ENCODE data around the gene ADAR.
"Not testable (repeated sequence)": the region's sequence is repeated elsewhere in the genome, so short reads cannot be mapped to it uniquely, and the experiment has no call there.

ADAR gene

GRCh38 chr1:154607609-154608396 lies at the start of gene ADAR:
TSS of gene ADAR (minus strand) at chr1:154608186. CDS start at chr1:154608006, 180 bp downstream.
- H3K36me3 Mint-ChIP-seq (ENCODE audit: low read depth), result peaks cover 22% of the 10 kb centered on the region
- H3K27me3 Mint-ChIP-seq, result no peaks in the 10 kb centered on the region
- DNase-seq, result peak; percentile 90
- peak within 1 kb of the TSS; percentile 98 for H3K27ac Mint-ChIP-seq
- H3K9me3 Mint-ChIP-seq, result no peaks in the 10 kb centered on the region
- H3K4me1 Mint-ChIP-seq, result peaks cover 81% of the 10 kb centered on the region
- ATAC-seq, result peak; percentile 72
- peak within 1 kb of the TSS; percentile 93 for H3K4me3 Mint-ChIP-seq

GRCh38 chr1:154657556-154657955 lies 49.6 kb upstream of the ADAR start:
- Mint-ChIP-seq H3K4me3 (no peak overlapping the region), H3K27ac (no peak overlapping the region), H3K36me3 (ENCODE audit: low read depth) (no peaks in the 10 kb centered on the region), H3K4me1 (no peaks in the 10 kb centered on the region), H3K9me3 (no peaks in the 10 kb centered on the region), H3K27me3 (peaks cover 38% of the 10 kb centered on the region)
- DNase-seq (no peak), ATAC-seq (no peak)

- ATAC-seq, result no peak
- DNase-seq, result no peak
- H3K27ac Mint-ChIP-seq, result no peak overlapping the region
- no peaks in the 10 kb centered on the region for H3K4me1 Mint-ChIP-seq
- H3K27me3 Mint-ChIP-seq, result peaks cover 18% of the 10 kb centered on the region
- H3K9me3 Mint-ChIP-seq, result no peaks in the 10 kb centered on the region
- H3K4me3 Mint-ChIP-seq, result no peak overlapping the region
- H3K36me3 Mint-ChIP-seq (ENCODE audit: low read depth), result no peaks in the 10 kb centered on the region
These were observed 44.9 kb upstream of the ADAR start for GRCh38 chr1:154652893-154653292.

GRCh38 chr1:154644724-154645123 lies 36.7 kb upstream of the ADAR start:
- H3K9me3 Mint-ChIP-seq; H3K27ac Mint-ChIP-seq; H3K27me3 Mint-ChIP-seq; H3K4me3 Mint-ChIP-seq; DNase-seq; H3K36me3 Mint-ChIP-seq (ENCODE audit: low read depth); ATAC-seq; H3K4me1 Mint-ChIP-seq: not testable (repeated sequence)

- peaks cover 17% of the 10 kb centered on the region for H3K9me3 Mint-ChIP-seq
- no peak overlapping the region for H3K4me3 Mint-ChIP-seq
- ATAC-seq (no peak), DNase-seq (no peak)
- no peak overlapping the region for H3K27ac Mint-ChIP-seq
- H3K36me3 Mint-ChIP-seq (ENCODE audit: low read depth), result peaks cover 1% of the 10 kb centered on the region
- H3K4me1 Mint-ChIP-seq, result no peaks in the 10 kb centered on the region
- H3K27me3 Mint-ChIP-seq, result peaks cover 9% of the 10 kb centered on the region
These were observed 33.5 kb upstream of the ADAR start for GRCh38 chr1:154641534-154641933.

GRCh38 chr1:154639876-154640275 lies 31.9 kb upstream of the ADAR start:
- no peaks in the 10 kb centered on the region for H3K4me1 Mint-ChIP-seq
- no peak for ATAC-seq
- H3K27ac Mint-ChIP-seq, result no peak overlapping the region

GRCh38 chr1:154635171-154635570 lies 27.2 kb upstream of the ADAR start:
- Mint-ChIP-seq H3K27me3 (peaks cover 24% of the 10 kb centered on the region), H3K4me1 (no peaks in the 10 kb centered on the region), H3K9me3 (peaks cover 14% of the 10 kb centered on the region), H3K4me3 (no peak overlapping the region), H3K27ac (no peak overlapping the region), H3K36me3 (ENCODE audit: low read depth) (peaks cover 1% of the 10 kb centered on the region)
- DNase-seq, result no peak
- no peak for ATAC-seq

More at GRCh38 chr1:154639876-154640275, 31.9 kb upstream of the ADAR start:
- peaks cover 20% of the 10 kb centered on the region for H3K27me3 Mint-ChIP-seq
- H3K4me3 Mint-ChIP-seq, result no peak overlapping the region
- peaks cover 1% of the 10 kb centered on the region for H3K36me3 Mint-ChIP-seq (ENCODE audit: low read depth)
- H3K9me3 Mint-ChIP-seq, result peaks cover 17% of the 10 kb centered on the region
- no peak for DNase-seq

GRCh38 chr1:154629675-154630073 lies 21.7 kb upstream of the ADAR start:
- DNase-seq (no peak), ATAC-seq (no peak)
- H3K9me3 Mint-ChIP-seq, result peaks cover 14% of the 10 kb centered on the region
- peaks cover 4% of the 10 kb centered on the region for H3K27me3 Mint-ChIP-seq
- H3K4me1 Mint-ChIP-seq, result peaks cover 32% of the 10 kb centered on the region
- no peak overlapping the region for H3K4me3 Mint-ChIP-seq
- H3K36me3 Mint-ChIP-seq (ENCODE audit: low read depth), result peaks cover 17% of the 10 kb centered on the region
- no peak overlapping the region for H3K27ac Mint-ChIP-seq

GRCh38 chr1:154629061-154629674 lies 21.2 kb upstream of the ADAR start:
- Mint-ChIP-seq H3K4me3 (peak overlapping the region; percentile 95), H3K4me1 (peaks cover 37% of the 10 kb centered on the region), H3K36me3 (ENCODE audit: low read depth) (peaks cover 22% of the 10 kb centered on the region)

GRCh38 chr1:154628121-154628405 lies 20.1 kb upstream of the ADAR start:
- peak overlapping the region; percentile 95 for H3K4me3 Mint-ChIP-seq
- ATAC-seq (peak; percentile 9), DNase-seq (no peak)
- H3K27me3 Mint-ChIP-seq, result peaks cover 4% of the 10 kb centered on the region
- peaks cover 45% of the 10 kb centered on the region for H3K4me1 Mint-ChIP-seq
- H3K36me3 Mint-ChIP-seq (ENCODE audit: low read depth), result peaks cover 25% of the 10 kb centered on the region
- H3K9me3 Mint-ChIP-seq, result peaks cover 14% of the 10 kb centered on the region
- peak overlapping the region; percentile 99 for H3K27ac Mint-ChIP-seq

More at GRCh38 chr1:154629061-154629674, 21.2 kb upstream of the ADAR start:
- DNase-seq (no peak), ATAC-seq (no peak)
- Mint-ChIP-seq H3K27me3 (peaks cover 4% of the 10 kb centered on the region), H3K9me3 (peaks cover 14% of the 10 kb centered on the region), H3K27ac (peak overlapping the region; percentile 99)

GRCh38 chr1:154627257-154628120 lies 19.5 kb upstream of the ADAR start:
- Mint-ChIP-seq H3K36me3 (ENCODE audit: low read depth) (peaks cover 31% of the 10 kb centered on the region), H3K4me3 (peak overlapping the region; percentile 95), H3K9me3 (peaks cover 14% of the 10 kb centered on the region), H3K27me3 (peaks cover 4% of the 10 kb centered on the region), H3K4me1 (peaks cover 51% of the 10 kb centered on the region), H3K27ac (peak overlapping the region; percentile 99)
- peak; percentile 76 for ATAC-seq
- peak; percentile 93 for DNase-seq

GRCh38 chr1:154626456-154627256 lies 18.7 kb upstream of the ADAR start:
- peak overlapping the region; percentile 95 for H3K4me3 Mint-ChIP-seq
- peak overlapping the region; percentile 99 for H3K27ac Mint-ChIP-seq
- ATAC-seq (peak; percentile 15), DNase-seq (no peak)
- H3K9me3 Mint-ChIP-seq, result peaks cover 14% of the 10 kb centered on the region
- peaks cover 59% of the 10 kb centered on the region for H3K4me1 Mint-ChIP-seq
- peaks cover 33% of the 10 kb centered on the region for H3K36me3 Mint-ChIP-seq (ENCODE audit: low read depth)
- peaks cover 4% of the 10 kb centered on the region for H3K27me3 Mint-ChIP-seq

GRCh38 chr1:154624746-154625643 lies 17.0 kb upstream of the ADAR start:
- peaks cover 11% of the 10 kb centered on the region for H3K9me3 Mint-ChIP-seq
- no peaks in the 10 kb centered on the region for H3K27me3 Mint-ChIP-seq
- H3K36me3 Mint-ChIP-seq (ENCODE audit: low read depth), result peaks cover 39% of the 10 kb centered on the region
- H3K4me3 Mint-ChIP-seq, result peak overlapping the region; percentile 53
- H3K4me1 Mint-ChIP-seq, result peaks cover 67% of the 10 kb centered on the region
- H3K27ac Mint-ChIP-seq, result peak overlapping the region; percentile 65
- ATAC-seq (no peak), DNase-seq (no peak)

Data from activated naive CD8-positive, alpha-beta T cell treated with anti-CD3 and anti-CD28 coated beads, Interleukin-2, amount 50 U/mL, for 24 hours (primary cell).